SK-N-MC (cell line): ENCODE measurements around the gene SHB.

Experiments used
- DNase-seq: peaks from one replicate; pipeline ENCODE4 v3.0.0-alpha.2; 2011; ENCODE audit warnings: low read depth, low spot score
- H3K27ac ChIP-seq: fragments of 200-600 bp; sonication (generic); 2 replicates; pipeline ENCODE4 v1.5.1; 2016; ENCODE audit warnings: mixed run types
- H3K36me3 ChIP-seq: fragments of 200-600 bp; sonication (generic); 2 replicates; pipeline ENCODE4 v1.6.1; 2017; ENCODE audit warnings: antibody characterized with exemption, low read length, mixed read lengths; ENCODE audit not compliant: insufficient read depth
- H3K4me3 ChIP-seq: fragments of 200-600 bp; sonication (generic); 2 replicates; pipeline ENCODE4 v1.5.1; 2016
- H3K9ac ChIP-seq: fragments of 200-600 bp; sonication (generic); 2 replicates; pipeline ENCODE4 v1.8.0; 2017; ENCODE audit warnings: mixed run types, mixed read lengths; ENCODE audit not compliant: insufficient read length
- H3K9me3 ChIP-seq: fragments of 200-600 bp; sonication (generic); 2 replicates; pipeline ENCODE4 v1.6.1; 2017; ENCODE audit warnings: low read depth, mild to moderate bottlenecking, antibody characterized with exemption, low read length, moderate library complexity, mixed read lengths
- EZH2 ChIP-seq: fragments of 200-600 bp; sonication (generic); IDR thresholded peaks from one replicate; pipeline ENCODE4 v1.6.1; 2017; ENCODE audit warnings: antibody characterized with exemption
- FOXP2 ChIP-seq: optimal IDR thresholded peaks from 2 replicates; pipeline ENCODE3; 2011; ENCODE audit warnings: mild to moderate bottlenecking, moderate library complexity; ENCODE audit not compliant: insufficient read depth; ENCODE audit errors: extremely low read length, control extremely low read depth
- POLR2AphosphoS5 ChIP-seq: IDR thresholded peaks from 2 replicates; pipeline ENCODE4 v1.6.1; 2012; ENCODE audit warnings: mild to moderate bottlenecking, low read depth, low read length, borderline replicate concordance

SHB gene

GRCh38 chr9:38107811-38108304 is 38.8 kb upstream of the SHB start:
- H3K36me3 ChIP-seq, result no peaks in the 10 kb centered on the region
- no peak overlapping the region for H3K4me3 ChIP-seq
- TF ChIP-seq FOXP2 (no peak), POLR2AphosphoS5 (no peak)
- no peaks in the 10 kb centered on the region for H3K9me3 ChIP-seq
- DNase-seq, result no peak
- no peak overlapping the region for H3K27ac ChIP-seq
- no peak overlapping the region for H3K9ac ChIP-seq

GRCh38 chr9:38107405-38107804 is 38.4 kb upstream of the SHB start:
- Histone ChIP-seq H3K27ac (no peak overlapping the region), H3K9ac (no peak overlapping the region), H3K9me3 (no peaks in the 10 kb centered on the region), H3K4me3 (no peak overlapping the region), H3K36me3 (no peaks in the 10 kb centered on the region)
- DNase-seq, result no peak
- TF ChIP-seq EZH2 (no peak), FOXP2 (no peak), POLR2AphosphoS5 (no peak)

GRCh38 chr9:38106488-38106887 is 37.5 kb upstream of the SHB start:
- DNase-seq, result no peak
- Histone ChIP-seq H3K36me3 (no peaks in the 10 kb centered on the region), H3K27ac (no peak overlapping the region), H3K9ac (no peak overlapping the region), H3K4me3 (no peak overlapping the region), H3K9me3 (no peaks in the 10 kb centered on the region)
- TF ChIP-seq FOXP2, result no peak
- TF ChIP-seq POLR2AphosphoS5, result no peak
- no peak for TF ChIP-seq EZH2

- TF ChIP-seq FOXP2 (no peak), EZH2 (no peak)
- H3K9ac ChIP-seq, result no peak overlapping the region
- no peaks in the 10 kb centered on the region for H3K9me3 ChIP-seq
- H3K36me3 ChIP-seq, result no peaks in the 10 kb centered on the region
- H3K27ac ChIP-seq, result no peak overlapping the region
- DNase-seq, result no peak
- no peak overlapping the region for H3K4me3 ChIP-seq
Observed at GRCh38 chr9:38103340-38103739, 34.3 kb upstream of the SHB start.

GRCh38 chr9:38101423-38101822 is 32.4 kb upstream of the SHB start:
- H3K4me3 ChIP-seq, result no peak overlapping the region
- H3K9ac ChIP-seq, result no peak overlapping the region
- no peaks in the 10 kb centered on the region for H3K9me3 ChIP-seq
- no peak overlapping the region for H3K27ac ChIP-seq
- TF ChIP-seq FOXP2 (no peak), POLR2AphosphoS5 (no peak), EZH2 (no peak)
- H3K36me3 ChIP-seq, result no peaks in the 10 kb centered on the region
- DNase-seq, result no peak

GRCh38 chr9:38096238-38096805 is 27.3 kb upstream of the SHB start:
- DNase-seq, result no peak
- no peak overlapping the region for H3K4me3 ChIP-seq
- H3K27ac ChIP-seq, result no peak overlapping the region
- H3K9ac ChIP-seq, result no peak overlapping the region
- no peak for TF ChIP-seq FOXP2
- TF ChIP-seq POLR2AphosphoS5, result no peak
- TF ChIP-seq EZH2, result no peak
- no peaks in the 10 kb centered on the region for H3K36me3 ChIP-seq
- H3K9me3 ChIP-seq, result no peaks in the 10 kb centered on the region

GRCh38 chr9:38094165-38094564 is 25.1 kb upstream of the SHB start:
- no peak overlapping the region for H3K9ac ChIP-seq
- TF ChIP-seq POLR2AphosphoS5, result no peak
- no peak for TF ChIP-seq EZH2
- no peak for TF ChIP-seq FOXP2
- H3K36me3 ChIP-seq, result no peaks in the 10 kb centered on the region
- no peak overlapping the region for H3K4me3 ChIP-seq
- H3K27ac ChIP-seq, result no peak overlapping the region
- no peaks in the 10 kb centered on the region for H3K9me3 ChIP-seq
- DNase-seq, result no peak

GRCh38 chr9:38092656-38093055 is 23.6 kb upstream of the SHB start:
- no peaks in the 10 kb centered on the region for H3K9me3 ChIP-seq
- H3K9ac ChIP-seq, result no peak overlapping the region
- H3K27ac ChIP-seq, result no peak overlapping the region
- no peak overlapping the region for H3K4me3 ChIP-seq
- TF ChIP-seq FOXP2 (no peak), EZH2 (no peak), POLR2AphosphoS5 (no peak)
- DNase-seq, result no peak
- H3K36me3 ChIP-seq, result no peaks in the 10 kb centered on the region

- TF ChIP-seq FOXP2 (no peak), POLR2AphosphoS5 (no peak), EZH2 (no peak)
- H3K9me3 ChIP-seq, result no peaks in the 10 kb centered on the region
Observed at GRCh38 chr9:38092200-38092524, 23.1 kb upstream of the SHB start.

More at GRCh38 chr9:38092200-38092524, 23.1 kb upstream of the SHB start:
- Histone ChIP-seq H3K9ac (no peak overlapping the region), H3K36me3 (no peaks in the 10 kb centered on the region), H3K27ac (no peak overlapping the region), H3K4me3 (no peak overlapping the region)
- DNase-seq, result no peak
